PC-3 (cell line): ENCODE measurements around the gene IFNLR1.

ENCODE experiments used
- CTCF ChIP-seq: fragments of 300-600 bp; sonication (generic); conservative IDR thresholded peaks from 2 replicates; pipeline ENCODE4 v1.5.1; 2017; ENCODE audit warnings: antibody characterized with exemption, low read depth, mild to moderate bottlenecking, low read length
- EZH2 ChIP-seq: fragments of 300-600 bp; sonication (generic); IDR thresholded peaks from one replicate; pipeline ENCODE4 v1.6.1; 2017; ENCODE audit warnings: antibody characterized with exemption, mild to moderate bottlenecking, low read length; ENCODE audit not compliant: unreplicated experiment
- EZH2phosphoT487 ChIP-seq: fragments of 300-600 bp; sonication (generic); IDR thresholded peaks from 2 replicates; pipeline ENCODE4 v1.6.1; 2018; ENCODE audit warnings: mild to moderate bottlenecking, antibody characterized with exemption, low read length, borderline replicate concordance

GRCh38 chr1:24209097-24209496 lies 22.0 kb upstream of the IFNLR1 start:
- TF ChIP-seq CTCF: no peak
- TF ChIP-seq EZH2: no peak
- TF ChIP-seq EZH2phosphoT487: no peak
